Type B pancreatic cell (in vitro differentiated cells): Measurements from ENCODE around the gene YES1. TPM values are rescaled to one million over a fixed set of nuclear protein-coding genes. Genes with fewer than 3 reads are reported as not detected.
A peak's percentile ranks its signal among the peaks of the same experiment; 100 is the strongest.

Experiments used
- DNase-seq: peaks from one replicate; pipeline ENCODE4 v3.0.0; 2021; ENCODE audit warnings: mixed read lengths; ENCODE audit not compliant: unreplicated experiment; ENCODE audit errors: extremely low spot score
- H3K27ac Mint-ChIP-seq: 2 replicates; pipeline ENCODE4 v1.8.0; 2021; ENCODE audit warnings: mild to moderate bottlenecking, mixed read lengths
- H3K27me3 Mint-ChIP-seq: 2 replicates; pipeline ENCODE4 v1.8.0; 2021; ENCODE audit warnings: mixed read lengths
- H3K36me3 Mint-ChIP-seq: 2 replicates; pipeline ENCODE4 v1.8.0; 2021; ENCODE audit warnings: mixed read lengths
- H3K4me1 Mint-ChIP-seq: one replicate; pipeline ENCODE4 v1.8.0; 2021; ENCODE audit warnings: mixed read lengths; ENCODE audit not compliant: unreplicated experiment
- H3K4me3 Mint-ChIP-seq: 2 replicates; pipeline ENCODE4 v1.8.0; 2021; ENCODE audit warnings: mild to moderate bottlenecking, mixed read lengths
- H3K9me3 Mint-ChIP-seq: 2 replicates; pipeline ENCODE4 v1.8.0; 2021; ENCODE audit warnings: mixed read lengths
- total RNA-seq: library from RNA; stranded (reverse); gene quantifications from 2 replicates; pipeline ENCODE4 v1.2.1, GENCODE V29; 2021; ENCODE audit warnings: low replicate concordance
- TF ChIP-seq, protein P1 (sequence below): fragments of 200-600 bp; sonication (generic); conservative IDR thresholded peaks from 2 replicates; pipeline ENCODE4 v1.5.0; 2021; ENCODE audit warnings: antibody characterized with exemption, mild to moderate bottlenecking

Gene YES1
- total RNA-seq, 1 donor from 2014 or later, result 48.5 TPM

- peaks cover 5% of the 10 kb centered on the region for H3K36me3 Mint-ChIP-seq
- no peaks in the 10 kb centered on the region for H3K9me3 Mint-ChIP-seq
- H3K27ac Mint-ChIP-seq, result no peak overlapping the region
- TF ChIP-seq, protein P1, sequence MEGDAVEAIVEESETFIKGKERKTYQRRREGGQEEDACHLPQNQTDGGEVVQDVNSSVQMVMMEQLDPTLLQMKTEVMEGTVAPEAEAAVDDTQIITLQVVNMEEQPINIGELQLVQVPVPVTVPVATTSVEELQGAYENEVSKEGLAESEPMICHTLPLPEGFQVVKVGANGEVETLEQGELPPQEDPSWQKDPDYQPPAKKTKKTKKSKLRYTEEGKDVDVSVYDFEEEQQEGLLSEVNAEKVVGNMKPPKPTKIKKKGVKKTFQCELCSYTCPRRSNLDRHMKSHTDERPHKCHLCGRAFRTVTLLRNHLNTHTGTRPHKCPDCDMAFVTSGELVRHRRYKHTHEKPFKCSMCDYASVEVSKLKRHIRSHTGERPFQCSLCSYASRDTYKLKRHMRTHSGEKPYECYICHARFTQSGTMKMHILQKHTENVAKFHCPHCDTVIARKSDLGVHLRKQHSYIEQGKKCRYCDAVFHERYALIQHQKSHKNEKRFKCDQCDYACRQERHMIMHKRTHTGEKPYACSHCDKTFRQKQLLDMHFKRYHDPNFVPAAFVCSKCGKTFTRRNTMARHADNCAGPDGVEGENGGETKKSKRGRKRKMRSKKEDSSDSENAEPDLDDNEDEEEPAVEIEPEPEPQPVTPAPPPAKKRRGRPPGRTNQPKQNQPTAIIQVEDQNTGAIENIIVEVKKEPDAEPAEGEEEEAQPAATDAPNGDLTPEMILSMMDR, result no peak
- H3K4me1 Mint-ChIP-seq, result peaks cover 25% of the 10 kb centered on the region
- H3K4me3 Mint-ChIP-seq, result no peak overlapping the region
- no peaks in the 10 kb centered on the region for H3K27me3 Mint-ChIP-seq
- no peak for DNase-seq
Observed at GRCh38 chr18:774811-775210, 37.2 kb downstream of the YES1 start.

GRCh38 chr18:773980-774624 is 37.9 kb downstream of the YES1 start:
- TF ChIP-seq, protein P1, result no peak
- Mint-ChIP-seq H3K4me1 (peaks cover 20% of the 10 kb centered on the region), H3K27ac (no peak overlapping the region), H3K9me3 (no peaks in the 10 kb centered on the region), H3K4me3 (no peak overlapping the region), H3K36me3 (peaks cover 9% of the 10 kb centered on the region), H3K27me3 (no peaks in the 10 kb centered on the region)
- DNase-seq, result no peak

GRCh38 chr18:770583-770961 is 41.5 kb downstream of the YES1 start:
- Mint-ChIP-seq H3K4me1 (peaks cover 9% of the 10 kb centered on the region), H3K36me3 (peaks cover 9% of the 10 kb centered on the region), H3K9me3 (no peaks in the 10 kb centered on the region), H3K4me3 (peak overlapping the region; percentile 3), H3K27ac (no peak overlapping the region), H3K27me3 (no peaks in the 10 kb centered on the region)
- TF ChIP-seq, protein P1, result no peak
- no peak for DNase-seq

DNA sequence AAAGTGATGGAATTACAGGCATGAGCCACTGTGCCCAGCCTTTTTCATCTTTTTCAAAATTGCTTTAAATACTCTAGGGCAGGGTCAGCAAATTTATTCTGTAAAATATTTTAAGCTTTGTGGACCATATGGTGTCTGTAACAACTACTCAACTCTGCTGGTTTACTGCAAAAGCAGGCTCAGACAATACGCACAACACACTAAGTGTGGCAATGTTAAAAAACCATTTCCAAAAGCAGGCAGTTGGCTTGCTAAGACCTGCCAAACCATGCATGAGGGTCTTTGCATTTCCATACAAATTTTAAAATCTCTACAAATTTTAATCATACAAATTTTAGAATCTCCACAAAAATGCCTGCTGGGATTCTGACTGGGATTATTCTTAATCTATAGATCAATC is 44.1 kb downstream of the YES1 start:
- H3K9me3 Mint-ChIP-seq, result peaks cover 4% of the 10 kb centered on the region
- DNase-seq, result no peak
- peaks cover 7% of the 10 kb centered on the region for H3K36me3 Mint-ChIP-seq
- H3K27ac Mint-ChIP-seq, result no peak overlapping the region
- H3K4me1 Mint-ChIP-seq, result peaks cover 11% of the 10 kb centered on the region
- no peaks in the 10 kb centered on the region for H3K27me3 Mint-ChIP-seq
- no peak overlapping the region for H3K4me3 Mint-ChIP-seq
- TF ChIP-seq, protein P1, result no peak

DNA sequence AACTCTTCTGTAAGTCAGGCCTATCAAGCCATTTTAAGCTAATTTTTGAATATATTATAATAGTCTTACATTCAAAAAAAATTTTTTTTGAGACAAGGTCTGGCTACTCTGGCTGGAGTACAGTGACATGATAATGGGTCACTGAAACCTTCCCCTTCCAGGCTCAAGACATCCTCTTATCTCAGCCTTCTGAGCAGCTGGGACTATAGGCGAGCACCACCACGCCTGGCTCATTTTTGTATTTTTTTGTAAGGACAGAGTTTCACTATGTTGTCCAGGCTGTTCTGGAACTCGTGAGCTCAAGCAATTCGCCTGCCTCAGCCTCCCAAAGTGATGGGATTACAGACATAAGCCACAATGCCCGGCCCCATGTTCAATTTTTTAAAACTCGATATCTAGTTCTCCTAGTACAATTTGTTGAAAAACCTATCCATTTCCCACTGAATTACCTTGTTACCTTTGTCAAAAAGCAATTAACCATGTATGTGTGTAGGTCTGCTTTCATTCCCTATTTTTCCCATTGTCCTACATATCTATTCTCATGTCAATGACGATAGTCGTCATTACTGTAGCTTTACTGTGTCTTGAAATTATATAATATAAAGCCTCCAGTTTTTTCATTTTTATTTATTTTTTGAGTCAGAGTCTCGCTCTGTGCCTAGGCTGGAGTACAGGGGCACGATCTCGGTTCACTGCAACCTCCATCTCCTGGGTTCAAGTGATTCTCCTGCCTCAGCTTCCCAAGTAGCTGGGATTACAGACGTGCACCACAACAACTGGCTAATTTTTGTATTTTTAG is 44.8 kb downstream of the YES1 start:
- Mint-ChIP-seq H3K4me3 (no peak overlapping the region), H3K9me3 (peaks cover 4% of the 10 kb centered on the region), H3K4me1 (peaks cover 15% of the 10 kb centered on the region), H3K27me3 (no peaks in the 10 kb centered on the region), H3K36me3 (peaks cover 7% of the 10 kb centered on the region), H3K27ac (no peak overlapping the region)
- no peak for DNase-seq
- TF ChIP-seq, protein P1, result no peak
